HG03135 (cell line): ENCODE measurements around the gene REPIN1.
"Not testable (repeated sequence)": the region's sequence is repeated elsewhere in the genome, so short reads cannot be mapped to it uniquely, and the experiment has no call there.

ENCODE experiments used
- ATAC-seq: cut with Tn5 transposase; IDR thresholded peaks from one replicate; pipeline ENCODE4 v1.9.1; 2021; ENCODE audit warnings: mild to moderate bottlenecking, moderate library complexity; ENCODE audit not compliant: unreplicated experiment

The REPIN1 gene

GRCh38 chr7:150374472-150374871, 5.8 kb downstream of the REPIN1 start:
- ATAC-seq: no peak

- ATAC-seq: no peak
Observed at GRCh38 chr7:150375662-150376521, 7.3 kb downstream of the REPIN1 start.

- ATAC-seq: no peak
Observed at GRCh38 chr7:150376560-150376959, 7.9 kb downstream of the REPIN1 start.

GRCh38 chr7:150377196-150377595, 8.6 kb downstream of the REPIN1 start:
- ATAC-seq: no peak

- no peak for ATAC-seq
Observed at GRCh38 chr7:150377635-150378034, 9.0 kb downstream of the REPIN1 start.

- ATAC-seq: no peak
Observed at GRCh38 chr7:150378115-150378852, 9.7 kb downstream of the REPIN1 start.

GRCh38 chr7:150378853-150379440, 10.3 kb downstream of the REPIN1 start, which contains the start of gene ZNF775:
TSS of gene ZNF775 (plus strand) at chr7:150379330. CDS start at chr7:150388471, 9,141 bp downstream.
- ATAC-seq: peak; percentile 79

- peak; percentile 20 for ATAC-seq
Observed at GRCh38 chr7:150379441-150380379, 11.1 kb downstream of the REPIN1 start.

- ATAC-seq: no peak
Observed at GRCh38 chr7:150380463-150380862, 11.8 kb downstream of the REPIN1 start.

GRCh38 chr7:150381096-150381495, 12.5 kb downstream of the REPIN1 start:
- ATAC-seq: no peak

- ATAC-seq: no peak
Observed at GRCh38 chr7:150381785-150382122, 13.1 kb downstream of the REPIN1 start.

- no peak for ATAC-seq
Observed at GRCh38 chr7:150382123-150382843, 13.7 kb downstream of the REPIN1 start.

GRCh38 chr7:150382844-150383225, 14.2 kb downstream of the REPIN1 start:
- ATAC-seq: no peak

GRCh38 chr7:150383710-150384397, 15.2 kb downstream of the REPIN1 start:
- ATAC-seq: no peak

GRCh38 chr7:150384406-150385301, 16.0 kb downstream of the REPIN1 start:
- no peak for ATAC-seq

GRCh38 chr7:150385302-150385723, 16.7 kb downstream of the REPIN1 start:
- no peak for ATAC-seq

- not testable (repeated sequence) for ATAC-seq
Observed at GRCh38 chr7:150385884-150386283, 17.3 kb downstream of the REPIN1 start.

- ATAC-seq: no peak
Observed at GRCh38 chr7:150388306-150388705, 19.7 kb downstream of the REPIN1 start.
